HEK293 (cell line): ENCODE measurements around the gene ENAH.
A peak's percentile ranks its signal among the peaks of the same experiment; 100 is the strongest.

Experiments
- CTCF ChIA-PET: fragments of 350-600 bp; formaldehyde crosslinking; extraction: SDS; loops from one replicate; lab custom pipeline; 2021; ENCODE audit warnings: antibody characterized with exemption; lab: Yijun Ruan, JAX
- POLR2A ChIA-PET: fragments of 300-600 bp; formaldehyde crosslinking; extraction: SDS; loops from one replicate; lab custom pipeline; 2020; ENCODE audit warnings: antibody characterized with exemption, inconsistent platforms; lab: Yijun Ruan, JAX
- H3K27ac ChIP-seq: fragments of 200-500 bp; sonication (Bioruptor generic); 2 replicates; pipeline ENCODE4 v1.5.1; 2014; ENCODE audit warnings: low read depth, low read length, control low read depth, inconsistent platforms; ENCODE audit errors: extremely low read depth
- H3K36me3 ChIP-seq, 2 experiments: fragments of 200-500 bp in 1 of 2; sonication (Bioruptor generic) in 1 of 2; 1 replicate in 1 of 2; 2 replicates in 1 of 2; pipeline ENCODE4 v1.5.1; 2014 to 2017; ENCODE audit warnings: inconsistent platforms in 2 of 2, low read length in 2 of 2; ENCODE audit not compliant: control insufficient read depth in 2 of 2, insufficient read depth in 1 of 2
- H3K4me1 ChIP-seq: fragments of 200-500 bp; sonication (Bioruptor generic); 2 replicates; pipeline ENCODE4 v1.5.1; 2014; ENCODE audit warnings: mild to moderate bottlenecking, low read length, inconsistent platforms; ENCODE audit not compliant: control insufficient read depth, insufficient read depth
- H3K4me3 ChIP-seq: 2 replicates; pipeline ENCODE4 v1.5.1; 2011; ENCODE audit warnings: low read depth, mild to moderate bottlenecking, control low read depth, low read length, moderate library complexity
- H3K9me3 ChIP-seq: fragments of 200-500 bp; sonication (Bioruptor generic); 2 replicates; pipeline ENCODE4 v1.5.1; 2014; ENCODE audit warnings: low read depth, low read length, inconsistent platforms; ENCODE audit not compliant: control insufficient read depth, insufficient read depth
- AEBP2 ChIP-seq: fragments of 450-650 bp; formaldehyde crosslinking; IDR thresholded peaks from 2 replicates; pipeline ENCODE4 v1.5.1; 2016; ENCODE audit warnings: missing biosample characterization, missing genetic modification characterization, borderline replicate concordance
- IKZF3 ChIP-seq: fragments of 450-650 bp; IDR thresholded peaks from 2 replicates; pipeline ENCODE4 v1.5.0; 2018; ENCODE audit warnings: missing biosample characterization, mild to moderate bottlenecking, missing genetic modification characterization, moderate library complexity
- KLF10 ChIP-seq: fragments of 450-650 bp; IDR thresholded peaks from 2 replicates; pipeline ENCODE4 v1.5.1; 2018; ENCODE audit warnings: missing biosample characterization, mild to moderate bottlenecking, missing genetic modification characterization
- MYNN ChIP-seq: fragments of 450-650 bp; formaldehyde crosslinking; IDR thresholded peaks from 2 replicates; pipeline ENCODE4 v1.5.1; 2016; ENCODE audit warnings: missing biosample characterization, missing genetic modification characterization, borderline replicate concordance
- OSR2 ChIP-seq: fragments of 450-650 bp; formaldehyde crosslinking; IDR thresholded peaks from 2 replicates; pipeline ENCODE4 v1.5.1; 2016; ENCODE audit warnings: missing biosample characterization, missing genetic modification characterization
- PRDM1 ChIP-seq: fragments of 450-650 bp; formaldehyde crosslinking; IDR thresholded peaks from 2 replicates; pipeline ENCODE4; 2016; ENCODE audit warnings: missing biosample characterization, missing genetic modification characterization
- SCRT1 ChIP-seq: fragments of 450-650 bp; formaldehyde crosslinking; IDR thresholded peaks from 2 replicates; pipeline ENCODE4 v1.5.1; 2016; ENCODE audit warnings: missing biosample characterization, missing genetic modification characterization, borderline replicate concordance
- SCRT2 ChIP-seq: fragments of 450-650 bp; formaldehyde crosslinking; IDR thresholded peaks from 2 replicates; pipeline ENCODE4 v1.5.1; 2016; ENCODE audit warnings: missing biosample characterization, missing genetic modification characterization
- SETDB1 ChIP-seq: IDR thresholded peaks from one replicate; pipeline ENCODE4 v1.6.1; 2017; ENCODE audit warnings: mild to moderate bottlenecking, low read length, moderate library complexity, mixed read lengths; ENCODE audit not compliant: insufficient read length
- ZBTB17 ChIP-seq: fragments of 450-650 bp; formaldehyde crosslinking; IDR thresholded peaks from 2 replicates; pipeline ENCODE4 v1.5.1; 2016; ENCODE audit warnings: missing biosample characterization, missing genetic modification characterization
- ZBTB7A ChIP-seq: fragments of 450-650 bp; formaldehyde crosslinking; IDR thresholded peaks from 2 replicates; pipeline ENCODE4 v1.5.1; 2016; ENCODE audit warnings: low read depth, missing biosample characterization, missing genetic modification characterization
- ZNF114 ChIP-seq: fragments of 450-650 bp; formaldehyde crosslinking; IDR thresholded peaks from 2 replicates; pipeline ENCODE4 v1.5.0; 2017; ENCODE audit warnings: missing biosample characterization, missing genetic modification characterization
- ZNF146 ChIP-seq: fragments of 450-650 bp; formaldehyde crosslinking; IDR thresholded peaks from 2 replicates; pipeline ENCODE4 v1.5.1; 2016; ENCODE audit warnings: missing biosample characterization, missing genetic modification characterization
- ZNF16 ChIP-seq: fragments of 450-650 bp; formaldehyde crosslinking; IDR thresholded peaks from 2 replicates; pipeline ENCODE4 v1.5.1; 2016; ENCODE audit warnings: low read depth, missing biosample characterization, missing genetic modification characterization
- ZNF19 ChIP-seq: fragments of 450-650 bp; formaldehyde crosslinking; IDR thresholded peaks from 2 replicates; pipeline ENCODE4; 2016; ENCODE audit warnings: missing biosample characterization, missing genetic modification characterization, low read depth
- ZNF24 ChIP-seq: fragments of 450-650 bp; formaldehyde crosslinking; IDR thresholded peaks from 2 replicates; pipeline ENCODE4 v1.5.1; 2016; ENCODE audit warnings: missing biosample characterization, missing genetic modification characterization
- ZNF488 ChIP-seq: fragments of 450-650 bp; formaldehyde crosslinking; IDR thresholded peaks from 2 replicates; pipeline ENCODE4 v1.5.1; 2016; ENCODE audit warnings: missing biosample characterization, missing genetic modification characterization
- ZNF544 ChIP-seq: fragments of 450-650 bp; formaldehyde crosslinking; IDR thresholded peaks from 2 replicates; pipeline ENCODE4 v1.5.0; 2017; ENCODE audit warnings: missing biosample characterization, missing genetic modification characterization
- ZNF596 ChIP-seq: fragments of 450-650 bp; IDR thresholded peaks from 2 replicates; pipeline ENCODE4 v1.5.0; 2018; ENCODE audit warnings: missing biosample characterization, mild to moderate bottlenecking, missing genetic modification characterization, moderate library complexity
- ZNF626 ChIP-seq: fragments of 450-650 bp; sonication (Bioruptor Pico); formaldehyde crosslinking; IDR thresholded peaks from 2 replicates; pipeline ENCODE4 v1.5.1; 2018; ENCODE audit warnings: missing biosample characterization, missing genetic modification characterization, inconsistent platforms
- ZNF639 ChIP-seq: fragments of 450-650 bp; formaldehyde crosslinking; IDR thresholded peaks from 2 replicates; pipeline ENCODE4 v1.5.1; 2016; ENCODE audit warnings: missing biosample characterization, missing genetic modification characterization
- ZNF645 ChIP-seq: fragments of 450-650 bp; formaldehyde crosslinking; IDR thresholded peaks from 2 replicates; pipeline ENCODE4; 2016; ENCODE audit warnings: missing biosample characterization, missing genetic modification characterization
- ZNF660 ChIP-seq: fragments of 450-650 bp; IDR thresholded peaks from 2 replicates; pipeline ENCODE4 v1.5.1; 2018; ENCODE audit warnings: missing biosample characterization, mild to moderate bottlenecking, missing genetic modification characterization
- ZNF785 ChIP-seq: fragments of 450-650 bp; formaldehyde crosslinking; IDR thresholded peaks from 2 replicates; pipeline ENCODE4 v1.5.1; 2016; ENCODE audit warnings: missing biosample characterization, missing genetic modification characterization
- ZNF830 ChIP-seq: fragments of 450-650 bp; IDR thresholded peaks from 2 replicates; pipeline ENCODE4 v1.5.0; 2018; ENCODE audit warnings: missing biosample characterization, missing genetic modification characterization, low read depth, mild to moderate bottlenecking, moderate library complexity
- ZNF837 ChIP-seq: fragments of 450-650 bp; formaldehyde crosslinking; IDR thresholded peaks from 2 replicates; pipeline ENCODE4 v1.5.1; 2016; ENCODE audit warnings: missing biosample characterization, missing genetic modification characterization

ENAH gene

GRCh38 chr1:225539069-225539468, 113.9 kb downstream of the ENAH start:
- no peaks in the 10 kb centered on the region for H3K36me3 ChIP-seq
- H3K9me3 ChIP-seq = no peaks in the 10 kb centered on the region
- H3K4me3 ChIP-seq = no peak overlapping the region
- no peak overlapping the region for H3K27ac ChIP-seq
- H3K4me1 ChIP-seq = peaks cover 53% of the 10 kb centered on the region
- TF ChIP-seq ZNF24 (tag by site-specific recombination) (no peak), OSR2 (tag by site-specific recombination) (no peak), ZNF626 (tag by site-specific recombination) (no peak), AEBP2 (tag by site-specific recombination) (no peak), PRDM1 (tag by site-specific recombination) (peak; percentile 34), SCRT1 (tag by site-specific recombination) (0 out of 2 replicates have a peak, but pooled peaks have one; percentile 38), ZNF837 (no peak), ZNF16 (tag by site-specific recombination) (no peak), ZNF639 (no peak), ZBTB17 (tag by site-specific recombination) (0 out of 2 replicates have a peak, but pooled peaks have one; percentile 54), MYNN (tag by site-specific recombination) (no peak), ZNF19 (tag by site-specific recombination) (no peak), ZNF488 (tag by site-specific recombination) (no peak), ZNF645 (no peak), ZNF830 (tag by site-specific recombination) (no peak), ZBTB7A (tag by site-specific recombination) (no peak), ZNF146 (tag by site-specific recombination) (no peak), IKZF3 (tag by site-specific recombination) (no peak), ZNF660 (no peak), SETDB1 (no peak), ZNF596 (tag by site-specific recombination) (no peak; the same call in 1 of the 2 replicates), ZNF544 (no peak), KLF10 (tag by site-specific recombination) (no peak), ZNF114 (no peak), ZNF785 (no peak), SCRT2 (tag by site-specific recombination) (peak; percentile 88)
- POLR2A ChIA-PET = interaction anchor here (0.5 to 1.3 kb wide), 2 partner anchors 239 to 519 kb away, joined by 3 read pairs; no protein-coding TSS in a partner anchor
- CTCF ChIA-PET = interaction anchor here (0.7 to 1.0 kb wide), 4 partner anchors 18 to 456 kb away, joined by 3 read pairs; no protein-coding TSS in a partner anchor
